ENCODE data around the gene TEX2.
"Not testable (repeated sequence)": the region's sequence is repeated elsewhere in the genome, so short reads cannot be mapped to it uniquely, and the experiment has no call there.

The TEX2 gene

GRCh38 chr17:64240261-64240740 lies 22.8 kb downstream of the TEX2 start:
- H3K4me3 ChIP-seq (ENCODE audit: low read depth, low read length), result no peak overlapping the region; the same call in 1 of the 2 replicates
- no peak for DNase-seq (ENCODE audit: low read depth, low spot score)
- POLR2A ChIA-PET, result interaction anchor here (2.4 kb wide), 1 partner anchor 9 kb away, joined by 12 read pairs; no protein-coding TSS in a partner anchor
- CTCF ChIA-PET, result interaction anchor here (0.6 to 3.9 kb wide), 5 partner anchors 9 to 91 kb away, joined by 3 to 15 read pairs (median 4); no protein-coding TSS in a partner anchor
- no peak for TF ChIP-seq CTCF (IDR thresholded peaks at IDR 0.05; ENCODE audit: insufficient read depth, low read length, missing control alignments)

DNA sequence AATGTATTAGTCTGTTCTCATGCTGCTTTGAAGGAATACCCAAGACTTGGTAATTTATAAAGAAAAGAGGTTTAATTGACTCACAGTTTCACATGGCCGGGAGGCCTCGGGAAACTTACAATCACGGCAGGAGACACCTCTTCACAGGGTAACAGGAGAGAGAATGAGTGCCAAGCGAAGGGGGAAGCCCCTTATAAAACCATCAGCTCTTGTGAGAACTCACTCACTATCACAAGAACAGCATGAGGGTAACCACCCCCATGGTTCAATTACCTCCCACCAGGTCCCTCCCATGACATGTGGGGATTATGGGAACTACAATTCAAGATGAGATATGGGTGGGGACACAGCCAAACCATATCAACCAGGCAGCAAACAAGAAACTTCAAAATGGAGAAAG lies 24.6 kb downstream of the TEX2 start:
- POLR2A ChIA-PET; DNase-seq (ENCODE audit: low read depth, low spot score); H3K4me3 ChIP-seq (ENCODE audit: low read depth, low read length): not testable (repeated sequence)
- CTCF ChIA-PET, result interaction anchor here (2.3 to 3.9 kb wide), 2 partner anchors 7 to 11 kb away, joined by 6 to 15 read pairs; no protein-coding TSS in a partner anchor

DNA sequence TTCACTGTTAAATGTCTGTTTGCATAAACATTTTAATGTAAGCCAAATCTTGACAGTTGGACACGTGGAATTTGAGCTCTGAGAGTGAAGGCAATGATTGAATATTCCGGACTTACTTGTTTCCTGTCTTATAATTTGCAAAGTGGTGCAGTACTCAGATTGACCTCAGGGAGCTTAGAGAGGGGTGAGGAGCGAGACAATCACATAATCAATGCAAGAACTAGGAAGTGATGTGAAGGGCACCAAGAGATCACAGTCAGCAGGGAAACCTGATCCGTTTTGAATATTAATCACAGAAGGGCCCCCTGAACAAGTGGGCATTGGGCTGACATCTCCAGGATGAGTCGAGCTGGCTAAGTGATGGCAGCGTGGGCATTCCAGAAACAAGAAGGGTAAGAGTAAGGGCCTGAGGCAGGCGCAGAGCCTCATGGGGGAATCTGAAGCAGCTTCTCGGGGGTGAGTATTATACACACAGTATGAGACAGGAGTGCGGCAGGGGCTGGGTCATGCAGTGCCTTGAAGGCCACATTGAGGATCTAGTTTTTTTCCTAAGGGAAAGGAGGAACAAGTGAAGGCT lies 26.1 kb downstream of the TEX2 start:
- peak; percentile 6 for TF ChIP-seq CTCF (IDR thresholded peaks at IDR 0.05; ENCODE audit: insufficient read depth, low read length, missing control alignments)
- ChIA-PET POLR2A (no interaction called here), CTCF (interaction anchor here (0.8 to 1.8 kb wide), 7 partner anchors 11 to 103 kb away, joined by 3 to 5 read pairs (median 4); no protein-coding TSS in a partner anchor)
- DNase-seq (ENCODE audit: low read depth, low spot score), result no peak
- H3K4me3 ChIP-seq (ENCODE audit: low read depth, low read length), result no peak overlapping the region

DNA sequence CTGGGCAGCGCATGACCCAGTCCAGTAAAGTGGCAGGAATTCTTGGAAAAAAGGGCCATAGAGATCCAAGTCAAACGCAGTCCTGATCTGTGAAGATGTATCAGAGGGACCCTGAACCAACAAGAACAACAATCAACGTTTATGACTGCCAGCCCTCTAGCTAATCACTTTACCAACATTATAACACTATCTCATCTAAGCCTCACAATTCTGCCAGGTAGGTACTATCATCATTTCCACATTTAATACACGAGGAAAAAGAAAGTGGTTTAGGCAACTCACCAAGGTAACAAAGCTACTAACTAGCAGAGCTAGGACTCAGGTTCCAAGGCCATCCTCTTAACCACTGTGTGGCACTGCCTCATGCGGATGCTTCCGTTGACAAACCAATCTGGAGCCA lies 28.1 kb downstream of the TEX2 start:
- H3K4me3 ChIP-seq (ENCODE audit: low read depth, low read length), result no peak overlapping the region
- ChIA-PET POLR2A (no interaction called here), CTCF (interaction anchor here (1.1 to 1.5 kb wide), 3 partner anchors 8 to 288 kb away, joined by 3 to 4 read pairs (median 3); no protein-coding TSS in a partner anchor)
- no peak for TF ChIP-seq CTCF (IDR thresholded peaks at IDR 0.05; ENCODE audit: insufficient read depth, low read length, missing control alignments)
- no peak for DNase-seq (ENCODE audit: low read depth, low spot score)

DNA sequence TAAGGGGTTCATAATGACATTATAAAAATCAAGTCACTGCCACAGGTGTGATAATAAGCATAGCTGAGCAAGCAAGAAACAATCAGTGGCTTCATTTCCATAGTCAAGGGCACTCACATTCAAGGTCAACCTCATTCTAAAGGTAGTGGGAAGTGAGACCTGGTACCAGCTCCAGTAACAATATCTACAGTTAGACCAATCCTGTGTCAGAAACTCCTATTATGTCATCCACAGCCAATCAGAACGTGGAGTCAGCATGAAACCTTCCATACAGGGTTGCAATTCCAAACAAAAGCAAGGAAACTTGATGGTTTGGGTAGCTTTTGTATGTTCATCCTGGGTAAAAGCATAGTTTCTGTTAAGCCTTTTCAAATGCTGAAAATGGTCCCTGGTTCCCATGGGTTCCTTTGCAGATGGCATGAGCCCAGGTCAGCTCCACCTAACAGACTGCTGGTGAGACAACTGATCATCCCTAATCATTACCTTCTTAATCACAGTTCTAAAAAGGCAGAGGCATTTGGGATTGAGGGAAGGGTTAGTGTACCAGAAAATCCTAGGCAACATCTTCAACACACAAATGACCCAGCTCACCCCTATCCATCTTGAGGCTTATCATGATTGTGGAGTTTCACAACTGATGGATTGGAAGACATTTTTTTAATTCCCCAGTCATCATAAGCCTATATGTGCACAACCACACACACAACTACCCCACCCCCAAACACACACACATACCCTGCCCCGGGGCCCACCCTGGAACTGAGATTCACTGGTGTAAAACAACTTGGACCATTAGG lies 30.4 kb downstream of the TEX2 start:
- ChIA-PET CTCF (interaction anchor here (0.7 to 2.1 kb wide), 5 partner anchors 8 to 49 kb away, joined by 3 to 15 read pairs (median 4); no protein-coding TSS in a partner anchor), POLR2A (no interaction called here)
- no peak overlapping the region for H3K4me3 ChIP-seq (ENCODE audit: low read depth, low read length)
- DNase-seq (ENCODE audit: low read depth, low spot score), result no peak
- no peak for TF ChIP-seq CTCF (IDR thresholded peaks at IDR 0.05; ENCODE audit: insufficient read depth, low read length, missing control alignments)

DNA sequence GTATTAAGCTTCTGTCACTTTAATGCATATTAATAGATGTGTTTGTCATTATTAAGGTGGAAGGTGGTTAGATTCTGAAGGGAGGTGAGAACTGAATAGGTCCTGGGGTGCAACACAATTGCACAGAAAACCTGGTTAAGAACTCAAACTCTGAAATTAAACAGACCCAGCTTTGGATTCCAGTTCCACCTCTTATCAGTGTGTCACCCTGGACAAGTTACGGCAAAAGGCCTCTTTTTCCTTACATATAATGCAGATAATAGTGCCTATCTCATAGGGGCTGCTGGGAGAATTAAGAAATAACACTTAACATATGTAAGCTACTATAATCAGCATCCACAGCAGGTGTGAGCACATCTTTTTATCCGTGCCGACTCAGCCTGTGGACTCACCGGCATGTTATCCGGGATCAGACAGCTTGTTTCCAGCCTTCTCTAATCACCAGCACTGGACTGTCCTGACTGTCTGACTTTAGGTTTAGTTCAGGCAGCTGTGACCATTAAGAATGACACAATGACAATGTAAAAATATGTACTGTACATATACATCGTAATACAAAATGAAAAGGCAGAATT lies 31.4 kb downstream of the TEX2 start:
- ChIA-PET POLR2A (interaction anchor here (0.7 to 2.1 kb wide), 5 partner anchors 9 to 85 kb away, joined by 3 to 15 read pairs (median 3); no protein-coding TSS in a partner anchor), CTCF (interaction anchor here (0.7 to 2.1 kb wide), 9 partner anchors 9 to 97 kb away, joined by 3 to 15 read pairs (median 4); no protein-coding TSS in a partner anchor)
- TF ChIP-seq CTCF (IDR thresholded peaks at IDR 0.05; ENCODE audit: insufficient read depth, low read length, missing control alignments), result no peak
- DNase-seq (ENCODE audit: low read depth, low spot score), result no peak
- no peak overlapping the region for H3K4me3 ChIP-seq (ENCODE audit: low read depth, low read length)
